Measurements from ENCODE around the gene ZBTB8B.
"Not testable (repeated sequence)": the region's sequence is repeated elsewhere in the genome, so short reads cannot be mapped to it uniquely, and the experiment has no call there.

ZBTB8B gene

DNA sequence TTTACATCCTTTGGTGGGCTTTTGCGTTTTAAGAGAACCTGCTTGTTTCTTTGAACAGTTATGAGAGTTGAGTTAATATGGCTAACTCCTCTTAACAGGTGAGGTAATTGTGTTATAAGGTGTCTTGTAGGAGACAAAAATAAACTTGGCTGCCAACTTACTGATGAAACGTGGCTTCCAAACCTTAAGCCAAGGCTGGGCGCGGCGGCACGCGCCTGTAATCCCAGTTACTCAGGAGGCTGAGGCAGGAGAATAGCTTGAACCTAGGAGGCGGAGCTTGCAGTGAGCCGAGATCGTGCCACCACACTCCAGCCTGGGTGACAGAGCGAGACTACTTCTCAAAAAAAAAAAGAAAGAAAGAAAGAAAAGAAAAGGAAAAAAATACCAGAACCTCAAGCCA, 8.1 kb downstream of the ZBTB8B start:
- H3K4ac ChIP-seq (ENCODE audit: low read depth in 1 of 2, low read length in 2 of 2); H3K79me1 ChIP-seq (replicated peaks; ENCODE audit: low read length, poor library complexity, severe bottlenecking); H4K8ac ChIP-seq (ENCODE audit: low read length); H4K91ac ChIP-seq (ENCODE audit: low read length); H3K14ac ChIP-seq (ENCODE audit: low read length in 2 of 2); H3K9me3 ChIP-seq (ENCODE audit: control insufficient read depth, low read length); H3K4me1 ChIP-seq (ENCODE audit: control insufficient read depth, insufficient read depth, low read depth, low read length); DNase-seq; H3K23ac ChIP-seq (ENCODE audit: low read length in 2 of 2); H2AFZ ChIP-seq (ENCODE audit: low read depth, low read length); H3K9ac ChIP-seq (ENCODE audit: low read length); H2AK5ac ChIP-seq (ENCODE audit: low read length, severe bottlenecking); H2BK12ac ChIP-seq (ENCODE audit: low read length in 2 of 2); H3K4me3 ChIP-seq (ENCODE audit: insufficient read depth in 1 of 2, low read depth in 1 of 2, low read length in 2 of 2); H2BK15ac ChIP-seq (ENCODE audit: low read depth, poor library complexity, severe bottlenecking); H3K36me3 ChIP-seq (ENCODE audit: control insufficient read depth in 1 of 2, insufficient read depth in 2 of 2, low read depth in 1 of 2, low read length in 2 of 2); H3K4me2 ChIP-seq (ENCODE audit: low read length, poor library complexity, severe bottlenecking); H2BK120ac ChIP-seq (ENCODE audit: low read depth, low read length); H3K27ac ChIP-seq (ENCODE audit: low read length, poor library complexity, severe bottlenecking); H3K18ac ChIP-seq (ENCODE audit: low read depth in 1 of 2, low read length in 2 of 2); H2BK5ac ChIP-seq (ENCODE audit: low read depth, low read length, poor library complexity, severe bottlenecking): not testable (repeated sequence)
- peaks cover 4 to 38% of the 10 kb centered on the region in 2 experiments for H3K27me3 ChIP-seq (ENCODE audit: control insufficient read depth in 1 of 2, insufficient read depth in 1 of 2, low read length in 2 of 2)
- WGBS: 96% methylated on average over 7 of the region's 11 CpGs

DNA sequence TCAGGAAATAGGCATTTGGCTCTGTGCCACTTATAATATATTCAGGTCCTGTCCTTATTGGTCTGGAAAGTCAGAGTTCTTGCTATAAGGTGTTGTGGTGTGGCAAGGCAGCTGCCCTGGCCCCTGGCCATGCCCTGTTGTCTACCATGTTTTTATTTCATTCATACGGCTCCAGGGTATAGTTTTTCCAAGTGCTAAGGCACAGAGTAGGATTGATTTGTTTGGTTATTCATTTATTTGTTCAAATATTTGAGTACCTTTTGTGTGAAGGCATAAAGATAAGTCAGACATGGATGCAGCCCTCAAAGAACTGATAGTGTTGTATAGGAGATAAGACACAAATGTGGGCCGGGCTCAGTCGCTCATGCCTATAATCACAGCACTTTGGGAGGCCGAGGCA, 10.1 kb downstream of the ZBTB8B start:
- DNase-seq: no peak
- no peaks in the 10 kb centered on the region for H3K9me3 ChIP-seq (ENCODE audit: control insufficient read depth, low read length)

GRCh38 chr1:32480003-32480402, 15.1 kb downstream of the ZBTB8B start:
- no peak overlapping the region for H3K23ac ChIP-seq (ENCODE audit: low read length in 2 of 2)
- H2BK15ac ChIP-seq (ENCODE audit: low read depth, poor library complexity, severe bottlenecking): no peak overlapping the region
- peaks cover 0 to 29% of the 10 kb centered on the region in 2 experiments for H3K27me3 ChIP-seq (ENCODE audit: control insufficient read depth in 1 of 2, insufficient read depth in 1 of 2, low read length in 2 of 2)
- H3K4ac ChIP-seq (ENCODE audit: low read depth in 1 of 2, low read length in 2 of 2): no peak overlapping the region
- H3K36me3 ChIP-seq (ENCODE audit: control insufficient read depth in 1 of 2, insufficient read depth in 2 of 2, low read depth in 1 of 2, low read length in 2 of 2): no peaks in the 10 kb centered on the region
- no peaks in the 10 kb centered on the region for H3K79me1 ChIP-seq (replicated peaks; ENCODE audit: low read length, poor library complexity, severe bottlenecking)
- no peak overlapping the region for H2BK12ac ChIP-seq (ENCODE audit: low read length in 2 of 2)
- no peak for DNase-seq
- no peak overlapping the region for H3K9ac ChIP-seq (ENCODE audit: low read length)
- H3K9me3 ChIP-seq (ENCODE audit: control insufficient read depth, low read length): no peaks in the 10 kb centered on the region
- WGBS: 100% methylated on average over 1 of the region's 2 CpGs
- no peak overlapping the region for H2AFZ ChIP-seq (ENCODE audit: low read depth, low read length)
- no peak overlapping the region for H3K4me3 ChIP-seq (ENCODE audit: insufficient read depth in 1 of 2, low read depth in 1 of 2, low read length in 2 of 2)
- H3K4me1 ChIP-seq (ENCODE audit: control insufficient read depth, insufficient read depth, low read depth, low read length): no peaks in the 10 kb centered on the region
- H3K4me2 ChIP-seq (ENCODE audit: low read length, poor library complexity, severe bottlenecking): no peak overlapping the region
- H2BK5ac ChIP-seq (ENCODE audit: low read depth, low read length, poor library complexity, severe bottlenecking): no peak overlapping the region
- no peak overlapping the region for H3K18ac ChIP-seq (ENCODE audit: low read depth in 1 of 2, low read length in 2 of 2)
- no peak overlapping the region for H4K8ac ChIP-seq (ENCODE audit: low read length)
- H3K27ac ChIP-seq (ENCODE audit: low read length, poor library complexity, severe bottlenecking): no peak overlapping the region
- H2AK5ac ChIP-seq (ENCODE audit: low read length, severe bottlenecking): no peak overlapping the region
- no peak overlapping the region for H3K14ac ChIP-seq (ENCODE audit: low read length in 2 of 2)
- no peak overlapping the region for H4K91ac ChIP-seq (ENCODE audit: low read length)
- no peak overlapping the region for H2BK120ac ChIP-seq (ENCODE audit: low read depth, low read length)

More for the DNA sequence above, 10.1 kb downstream of the ZBTB8B start:
- Histone ChIP-seq H2AK5ac (ENCODE audit: low read length, severe bottlenecking) (no peak overlapping the region), H3K27me3 (ENCODE audit: control insufficient read depth in 1 of 2, insufficient read depth in 1 of 2, low read length in 2 of 2) (peaks cover 4 to 42% of the 10 kb centered on the region in 2 experiments), H2BK120ac (ENCODE audit: low read depth, low read length) (no peak overlapping the region), H3K9ac (ENCODE audit: low read length) (no peak overlapping the region), H3K23ac (ENCODE audit: low read length in 2 of 2) (no peak overlapping the region), H2BK12ac (ENCODE audit: low read length in 2 of 2) (no peak overlapping the region), H2AFZ (ENCODE audit: low read depth, low read length) (no peak overlapping the region), H2BK15ac (ENCODE audit: low read depth, poor library complexity, severe bottlenecking) (no peak overlapping the region), H3K27ac (ENCODE audit: low read length, poor library complexity, severe bottlenecking) (no peak overlapping the region), H3K14ac (ENCODE audit: low read length in 2 of 2) (no peak overlapping the region), H3K4me1 (ENCODE audit: control insufficient read depth, insufficient read depth, low read depth, low read length) (no peaks in the 10 kb centered on the region), H3K4ac (ENCODE audit: low read depth in 1 of 2, low read length in 2 of 2) (no peak overlapping the region), H3K79me1 (replicated peaks; ENCODE audit: low read length, poor library complexity, severe bottlenecking) (no peaks in the 10 kb centered on the region), H3K18ac (ENCODE audit: low read depth in 1 of 2, low read length in 2 of 2) (no peak overlapping the region), H2BK5ac (ENCODE audit: low read depth, low read length, poor library complexity, severe bottlenecking) (no peak overlapping the region), H4K91ac (ENCODE audit: low read length) (no peak overlapping the region), H3K4me3 (ENCODE audit: insufficient read depth in 1 of 2, low read depth in 1 of 2, low read length in 2 of 2) (no peak overlapping the region), H4K8ac (ENCODE audit: low read length) (no peak overlapping the region), H3K4me2 (ENCODE audit: low read length, poor library complexity, severe bottlenecking) (no peak overlapping the region), H3K36me3 (ENCODE audit: control insufficient read depth in 1 of 2, insufficient read depth in 2 of 2, low read depth in 1 of 2, low read length in 2 of 2) (peaks cover 0 to 6% of the 10 kb centered on the region in 2 experiments)
- 90% methylated on average over 4 of the region's 4 CpGs for WGBS

- no peaks in the 10 kb centered on the region for H3K9me3 ChIP-seq (ENCODE audit: control insufficient read depth, low read length)
- DNase-seq: no peak
- H2BK120ac ChIP-seq (ENCODE audit: low read depth, low read length): no peak overlapping the region
- H3K4me2 ChIP-seq (ENCODE audit: low read length, poor library complexity, severe bottlenecking): no peak overlapping the region
- no peak overlapping the region for H3K4me3 ChIP-seq (ENCODE audit: insufficient read depth in 1 of 2, low read depth in 1 of 2, low read length in 2 of 2)
- H3K9ac ChIP-seq (ENCODE audit: low read length): no peak overlapping the region
- H3K27ac ChIP-seq (ENCODE audit: low read length, poor library complexity, severe bottlenecking): no peak overlapping the region
- no peak overlapping the region for H2BK12ac ChIP-seq (ENCODE audit: low read length in 2 of 2)
- no peak overlapping the region for H3K4ac ChIP-seq (ENCODE audit: low read depth in 1 of 2, low read length in 2 of 2)
- H3K4me1 ChIP-seq (ENCODE audit: control insufficient read depth, insufficient read depth, low read depth, low read length): no peaks in the 10 kb centered on the region
- H2AFZ ChIP-seq (ENCODE audit: low read depth, low read length): no peak overlapping the region
- H2BK15ac ChIP-seq (ENCODE audit: low read depth, poor library complexity, severe bottlenecking): no peak overlapping the region
- H3K23ac ChIP-seq (ENCODE audit: low read length in 2 of 2): no peak overlapping the region
- H2AK5ac ChIP-seq (ENCODE audit: low read length, severe bottlenecking): no peak overlapping the region
- no peak overlapping the region for H2BK5ac ChIP-seq (ENCODE audit: low read depth, low read length, poor library complexity, severe bottlenecking)
- no peaks in the 10 kb centered on the region for H3K79me1 ChIP-seq (replicated peaks; ENCODE audit: low read length, poor library complexity, severe bottlenecking)
- H4K8ac ChIP-seq (ENCODE audit: low read length): no peak overlapping the region
- no peak overlapping the region for H4K91ac ChIP-seq (ENCODE audit: low read length)
- no peak overlapping the region for H3K18ac ChIP-seq (ENCODE audit: low read depth in 1 of 2, low read length in 2 of 2)
- peak overlapping the region in 1 of 2 experiments; percentile 2 for H3K14ac ChIP-seq (ENCODE audit: low read length in 2 of 2)
- H3K27me3 ChIP-seq (ENCODE audit: control insufficient read depth in 1 of 2, insufficient read depth in 1 of 2, low read length in 2 of 2): peaks cover 0 to 28% of the 10 kb centered on the region in 2 experiments
- WGBS: 91% methylated on average over 12 of the region's 12 CpGs
- no peaks in the 10 kb centered on the region for H3K36me3 ChIP-seq (ENCODE audit: control insufficient read depth in 1 of 2, insufficient read depth in 2 of 2, low read depth in 1 of 2, low read length in 2 of 2)
Observed at GRCh38 chr1:32480761-32481160, 15.9 kb downstream of the ZBTB8B start.
